ENCODE data around the gene MAGEF1. TPM values are rescaled to one million over a fixed set of nuclear protein-coding genes. Genes with fewer than 3 reads are reported as not detected.

Gene MAGEF1
- total and polyA plus RNA-seq, 2 of the 8 experiments (the other 6 are each of a cell fraction or from before 2014, with no cell fraction given), result 26.5 to 56.7 TPM

DNA sequence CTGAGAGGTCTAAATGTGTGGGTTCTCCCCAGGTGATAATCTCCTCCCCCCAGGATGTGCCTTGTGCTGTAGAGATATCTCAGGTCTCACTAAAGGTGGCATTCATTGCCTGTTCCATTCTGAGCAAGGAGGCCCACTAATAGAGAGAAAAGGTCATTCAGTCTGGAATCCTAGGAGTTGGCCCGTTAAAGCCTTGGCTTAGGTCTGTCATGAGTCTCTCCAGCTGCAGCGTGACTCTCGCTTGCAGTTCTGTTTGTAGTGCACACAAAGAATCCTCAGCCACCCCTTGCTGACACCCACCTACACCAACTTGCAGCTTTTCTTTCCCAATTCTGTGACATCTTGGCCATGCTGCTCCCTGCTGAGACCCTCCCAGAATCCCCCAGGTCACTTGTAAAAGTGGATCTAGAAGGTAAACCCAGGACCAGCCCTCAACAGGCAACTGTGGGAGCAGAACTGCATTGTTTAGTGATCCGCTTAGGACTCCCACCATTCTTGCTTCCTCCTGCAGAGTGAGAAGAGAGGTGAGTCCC, 17.7 kb downstream of the MAGEF1 start (continued):
- TF ChIP-seq, protein P1, sequence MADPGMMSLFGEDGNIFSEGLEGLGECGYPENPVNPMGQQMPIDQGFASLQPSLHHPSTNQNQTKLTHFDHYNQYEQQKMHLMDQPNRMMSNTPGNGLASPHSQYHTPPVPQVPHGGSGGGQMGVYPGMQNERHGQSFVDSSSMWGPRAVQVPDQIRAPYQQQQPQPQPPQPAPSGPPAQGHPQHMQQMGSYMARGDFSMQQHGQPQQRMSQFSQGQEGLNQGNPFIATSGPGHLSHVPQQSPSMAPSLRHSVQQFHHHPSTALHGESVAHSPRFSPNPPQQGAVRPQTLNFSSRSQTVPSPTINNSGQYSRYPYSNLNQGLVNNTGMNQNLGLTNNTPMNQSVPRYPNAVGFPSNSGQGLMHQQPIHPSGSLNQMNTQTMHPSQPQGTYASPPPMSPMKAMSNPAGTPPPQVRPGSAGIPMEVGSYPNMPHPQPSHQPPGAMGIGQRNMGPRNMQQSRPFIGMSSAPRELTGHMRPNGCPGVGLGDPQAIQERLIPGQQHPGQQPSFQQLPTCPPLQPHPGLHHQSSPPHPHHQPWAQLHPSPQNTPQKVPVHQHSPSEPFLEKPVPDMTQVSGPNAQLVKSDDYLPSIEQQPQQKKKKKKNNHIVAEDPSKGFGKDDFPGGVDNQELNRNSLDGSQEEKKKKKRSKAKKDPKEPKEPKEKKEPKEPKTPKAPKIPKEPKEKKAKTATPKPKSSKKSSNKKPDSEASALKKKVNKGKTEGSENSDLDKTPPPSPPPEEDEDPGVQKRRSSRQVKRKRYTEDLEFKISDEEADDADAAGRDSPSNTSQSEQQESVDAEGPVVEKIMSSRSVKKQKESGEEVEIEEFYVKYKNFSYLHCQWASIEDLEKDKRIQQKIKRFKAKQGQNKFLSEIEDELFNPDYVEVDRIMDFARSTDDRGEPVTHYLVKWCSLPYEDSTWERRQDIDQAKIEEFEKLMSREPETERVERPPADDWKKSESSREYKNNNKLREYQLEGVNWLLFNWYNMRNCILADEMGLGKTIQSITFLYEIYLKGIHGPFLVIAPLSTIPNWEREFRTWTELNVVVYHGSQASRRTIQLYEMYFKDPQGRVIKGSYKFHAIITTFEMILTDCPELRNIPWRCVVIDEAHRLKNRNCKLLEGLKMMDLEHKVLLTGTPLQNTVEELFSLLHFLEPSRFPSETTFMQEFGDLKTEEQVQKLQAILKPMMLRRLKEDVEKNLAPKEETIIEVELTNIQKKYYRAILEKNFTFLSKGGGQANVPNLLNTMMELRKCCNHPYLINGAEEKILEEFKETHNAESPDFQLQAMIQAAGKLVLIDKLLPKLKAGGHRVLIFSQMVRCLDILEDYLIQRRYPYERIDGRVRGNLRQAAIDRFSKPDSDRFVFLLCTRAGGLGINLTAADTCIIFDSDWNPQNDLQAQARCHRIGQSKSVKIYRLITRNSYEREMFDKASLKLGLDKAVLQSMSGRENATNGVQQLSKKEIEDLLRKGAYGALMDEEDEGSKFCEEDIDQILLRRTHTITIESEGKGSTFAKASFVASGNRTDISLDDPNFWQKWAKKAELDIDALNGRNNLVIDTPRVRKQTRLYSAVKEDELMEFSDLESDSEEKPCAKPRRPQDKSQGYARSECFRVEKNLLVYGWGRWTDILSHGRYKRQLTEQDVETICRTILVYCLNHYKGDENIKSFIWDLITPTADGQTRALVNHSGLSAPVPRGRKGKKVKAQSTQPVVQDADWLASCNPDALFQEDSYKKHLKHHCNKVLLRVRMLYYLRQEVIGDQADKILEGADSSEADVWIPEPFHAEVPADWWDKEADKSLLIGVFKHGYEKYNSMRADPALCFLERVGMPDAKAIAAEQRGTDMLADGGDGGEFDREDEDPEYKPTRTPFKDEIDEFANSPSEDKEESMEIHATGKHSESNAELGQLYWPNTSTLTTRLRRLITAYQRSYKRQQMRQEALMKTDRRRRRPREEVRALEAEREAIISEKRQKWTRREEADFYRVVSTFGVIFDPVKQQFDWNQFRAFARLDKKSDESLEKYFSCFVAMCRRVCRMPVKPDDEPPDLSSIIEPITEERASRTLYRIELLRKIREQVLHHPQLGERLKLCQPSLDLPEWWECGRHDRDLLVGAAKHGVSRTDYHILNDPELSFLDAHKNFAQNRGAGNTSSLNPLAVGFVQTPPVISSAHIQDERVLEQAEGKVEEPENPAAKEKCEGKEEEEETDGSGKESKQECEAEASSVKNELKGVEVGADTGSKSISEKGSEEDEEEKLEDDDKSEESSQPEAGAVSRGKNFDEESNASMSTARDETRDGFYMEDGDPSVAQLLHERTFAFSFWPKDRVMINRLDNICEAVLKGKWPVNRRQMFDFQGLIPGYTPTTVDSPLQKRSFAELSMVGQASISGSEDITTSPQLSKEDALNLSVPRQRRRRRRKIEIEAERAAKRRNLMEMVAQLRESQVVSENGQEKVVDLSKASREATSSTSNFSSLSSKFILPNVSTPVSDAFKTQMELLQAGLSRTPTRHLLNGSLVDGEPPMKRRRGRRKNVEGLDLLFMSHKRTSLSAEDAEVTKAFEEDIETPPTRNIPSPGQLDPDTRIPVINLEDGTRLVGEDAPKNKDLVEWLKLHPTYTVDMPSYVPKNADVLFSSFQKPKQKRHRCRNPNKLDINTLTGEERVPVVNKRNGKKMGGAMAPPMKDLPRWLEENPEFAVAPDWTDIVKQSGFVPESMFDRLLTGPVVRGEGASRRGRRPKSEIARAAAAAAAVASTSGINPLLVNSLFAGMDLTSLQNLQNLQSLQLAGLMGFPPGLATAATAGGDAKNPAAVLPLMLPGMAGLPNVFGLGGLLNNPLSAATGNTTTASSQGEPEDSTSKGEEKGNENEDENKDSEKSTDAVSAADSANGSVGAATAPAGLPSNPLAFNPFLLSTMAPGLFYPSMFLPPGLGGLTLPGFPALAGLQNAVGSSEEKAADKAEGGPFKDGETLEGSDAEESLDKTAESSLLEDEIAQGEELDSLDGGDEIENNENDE (IDR thresholded peaks at IDR 0.05; ENCODE audit: insufficient replicate concordance, low read length), result no peak
- TF ChIP-seq CBX5 (IDR thresholded peaks at IDR 0.05; ENCODE audit: low read depth, low read length), result no peak
- no peak for TF ChIP-seq TAF7 (optimal IDR thresholded peaks at IDR 0.05; ENCODE audit: borderline replicate concordance, low read depth, low read length)
- TF ChIP-seq CTBP2 (IDR thresholded peaks at IDR 0.05; ENCODE audit: borderline replicate concordance, insufficient read depth, insufficient read length, low read length), result no peak
